Measurements from ENCODE around the gene OR8G1.
"Not testable (repeated sequence)": the region's sequence is repeated elsewhere in the genome, so short reads cannot be mapped to it uniquely, and the experiment has no call there.

OR8G1 gene

GRCh38 chr11:124240621-124241397, at the start of gene OR8G1:
TSS of gene OR8G1 (plus strand) at chr11:124241095. CDS start at chr11:124249676, 8,581 bp downstream.
- DNase-seq: no peak

- no peak for DNase-seq
Measured at GRCh38 chr11:124193221-124194010, 47.5 kb upstream of the OR8G1 start.

- no peak for DNase-seq
Measured at GRCh38 chr11:124194293-124195188, 46.4 kb upstream of the OR8G1 start.

GRCh38 chr11:124195189-124195734, 45.6 kb upstream of the OR8G1 start:
- peak; percentile 68 for DNase-seq

GRCh38 chr11:124197999-124198398, 42.9 kb upstream of the OR8G1 start:
- DNase-seq: no peak

GRCh38 chr11:124198897-124199296, 42.0 kb upstream of the OR8G1 start:
- no peak for DNase-seq

GRCh38 chr11:124199702-124200101, 41.2 kb upstream of the OR8G1 start:
- DNase-seq: no peak

GRCh38 chr11:124200671-124201070, 40.2 kb upstream of the OR8G1 start:
- no peak for DNase-seq

GRCh38 chr11:124202951-124203350, 37.9 kb upstream of the OR8G1 start:
- no peak for DNase-seq

GRCh38 chr11:124204008-124204407, 36.9 kb upstream of the OR8G1 start:
- DNase-seq: no peak

- DNase-seq: no peak
Measured at GRCh38 chr11:124207102-124207792, 33.6 kb upstream of the OR8G1 start.

GRCh38 chr11:124209824-124210357, 31.0 kb upstream of the OR8G1 start:
- DNase-seq: no peak

GRCh38 chr11:124210421-124210820, 30.5 kb upstream of the OR8G1 start:
- DNase-seq: no peak

GRCh38 chr11:124211321-124211720, 29.6 kb upstream of the OR8G1 start:
- DNase-seq: no peak

GRCh38 chr11:124214027-124214426, 26.9 kb upstream of the OR8G1 start:
- DNase-seq: no peak

- DNase-seq: no peak
Measured at GRCh38 chr11:124219126-124219525, 21.8 kb upstream of the OR8G1 start.

- DNase-seq: no peak
Measured at GRCh38 chr11:124222407-124222806, 18.5 kb upstream of the OR8G1 start.

- DNase-seq: not testable (repeated sequence)
Measured at GRCh38 chr11:124224618-124225423, 16.1 kb upstream of the OR8G1 start.

- no peak for DNase-seq
Measured at GRCh38 chr11:124225471-124225870, 15.4 kb upstream of the OR8G1 start.

- DNase-seq: no peak
Measured at GRCh38 chr11:124233376-124233775, 7.5 kb upstream of the OR8G1 start.

- no peak for DNase-seq
Measured at GRCh38 chr11:124238512-124238911, 2.4 kb upstream of the OR8G1 start.
